NCI-H526 (cell line): ENCODE data around the gene POLR2H.
"Not testable (repeated sequence)": the region's sequence is repeated elsewhere in the genome, so short reads cannot be mapped to it uniquely, and the experiment has no call there.

Experiments used
- DNase-seq, 2 experiments: peaks; one replicate each; lab custom pipeline; 2025; lab: John Stamatoyannopoulos, UW

POLR2H gene

DNA sequence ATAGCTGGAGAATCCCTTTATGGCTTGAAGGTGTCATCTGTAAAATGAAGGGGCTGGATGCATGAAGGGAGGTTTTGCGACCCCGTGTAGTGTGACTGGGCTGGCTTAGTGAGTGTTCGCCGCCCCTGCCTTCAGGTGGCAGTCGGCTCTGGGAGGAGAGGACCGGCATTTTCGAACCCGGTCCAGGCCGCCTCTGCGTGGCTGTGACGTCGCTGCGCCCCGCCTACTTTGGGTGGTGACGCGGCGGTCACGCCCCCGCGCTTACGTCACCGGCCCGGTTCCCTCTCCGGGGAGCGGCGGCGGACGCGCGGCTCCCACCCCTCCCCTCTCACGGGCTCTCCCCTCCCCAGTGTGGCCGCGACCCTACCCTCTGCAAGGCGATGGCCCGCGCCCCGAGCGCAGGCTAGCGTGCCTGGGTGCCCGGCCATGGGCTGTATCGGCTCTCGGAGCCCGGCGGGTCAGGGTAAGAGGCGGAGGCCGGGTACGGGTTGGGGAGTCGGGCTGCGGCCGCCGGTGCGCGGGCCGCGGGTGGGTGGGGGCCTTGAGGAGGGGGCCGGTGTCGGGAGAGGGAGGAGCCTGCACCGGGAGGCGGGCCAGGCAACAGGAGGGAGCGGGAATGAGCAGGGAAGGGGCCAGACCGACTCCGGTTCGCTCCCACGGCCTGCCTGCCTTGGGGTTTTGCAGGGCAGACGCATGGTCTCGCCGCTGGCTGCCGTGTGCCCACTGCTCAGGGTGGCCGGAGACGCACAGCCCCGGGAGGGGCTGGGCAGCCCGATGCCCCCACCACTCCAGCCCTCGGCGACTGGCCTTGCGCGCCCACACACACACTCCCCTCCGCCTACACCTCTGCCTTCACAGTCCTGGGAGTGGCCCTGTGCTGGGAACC lies 25.6 kb upstream of the POLR2H start:
- peak; percentile 35 to 89 for DNase-seq

DNA sequence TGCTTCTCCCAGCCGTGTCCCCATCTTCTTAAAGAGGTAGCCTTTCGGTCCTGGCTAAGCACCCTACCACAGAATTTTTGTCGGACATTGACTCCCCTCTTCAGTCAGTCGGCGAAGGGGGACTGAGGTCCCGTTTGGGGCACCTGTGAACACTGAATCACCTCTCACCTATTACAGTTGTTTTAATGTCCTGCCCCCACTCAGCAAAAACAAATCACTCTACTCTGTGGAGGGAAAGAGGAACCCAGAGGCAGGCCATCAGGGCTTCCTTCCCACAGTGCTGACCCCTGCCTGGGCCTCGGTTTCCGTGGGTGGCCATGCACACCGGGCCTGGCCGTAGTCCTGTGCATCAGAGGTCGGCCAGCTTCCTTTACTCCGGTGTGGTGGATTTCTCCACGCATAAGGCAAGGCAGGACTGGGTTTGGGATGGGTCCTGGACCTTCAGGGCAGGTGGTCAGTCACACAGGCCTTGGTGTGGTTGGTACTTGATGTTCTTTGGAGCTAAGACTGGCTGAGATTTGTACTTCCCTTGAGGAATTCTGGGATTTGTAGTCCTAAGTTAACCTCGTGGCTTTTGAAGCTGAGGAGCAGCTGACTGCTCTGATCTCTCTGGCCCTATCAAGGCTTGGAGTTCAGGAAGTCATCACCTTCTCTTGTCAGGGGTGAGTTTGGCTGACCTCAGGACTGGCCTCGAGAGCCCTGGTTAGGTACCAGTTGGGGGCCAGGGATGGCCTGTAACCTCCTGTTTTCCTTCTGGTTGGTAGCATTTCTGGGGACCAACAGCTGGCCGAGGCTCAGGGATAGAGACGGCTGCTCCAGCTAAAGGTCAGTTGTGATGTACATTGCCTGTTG lies 24.7 kb upstream of the POLR2H start:
- peak in 1 of 2 experiments; percentile 51 for DNase-seq

DNA sequence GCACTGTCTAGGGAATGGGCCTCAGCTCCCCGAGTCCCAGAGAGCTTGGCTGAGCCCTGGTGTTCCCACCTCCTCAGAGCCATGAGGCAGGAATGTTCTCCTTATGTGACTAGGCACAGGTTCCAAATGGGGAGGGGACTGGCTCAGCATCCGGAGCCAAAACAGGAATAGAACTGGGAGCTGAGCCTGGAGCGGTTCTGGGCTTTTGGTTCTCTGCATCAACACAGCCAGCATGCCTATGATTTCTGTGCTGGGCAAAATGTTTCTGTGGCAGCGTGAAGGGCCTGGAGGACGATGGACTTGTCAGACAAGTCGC lies 24.2 kb upstream of the POLR2H start, which contains the start of gene FAM131A:
FAM131A (plus strand) TSS at position 202 of the 316 bp plus-strand sequence; CDS start at position 233, 31 bp downstream.
- DNase-seq, result no peak

DNA sequence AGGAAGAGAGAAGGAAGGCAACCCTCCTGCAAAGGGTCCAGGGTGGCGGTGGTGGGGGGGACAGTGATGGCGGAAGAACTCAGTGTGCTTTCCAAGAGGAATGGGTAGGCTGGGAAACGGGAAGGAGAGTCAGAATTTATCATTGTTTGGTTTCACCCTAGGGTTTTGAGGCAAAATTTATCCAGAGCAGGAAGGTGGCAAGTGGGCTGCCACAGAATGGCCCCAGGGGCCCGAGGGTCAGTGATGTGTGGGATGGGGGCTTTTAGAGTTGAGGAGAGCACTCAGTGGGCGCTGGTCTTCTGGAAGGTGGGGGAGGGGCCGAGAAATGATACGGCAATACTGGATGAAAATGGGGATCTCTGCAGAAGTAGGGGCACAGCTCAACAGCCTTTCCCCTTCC lies 23.5 kb upstream of the POLR2H start:
- no peak for DNase-seq

DNA sequence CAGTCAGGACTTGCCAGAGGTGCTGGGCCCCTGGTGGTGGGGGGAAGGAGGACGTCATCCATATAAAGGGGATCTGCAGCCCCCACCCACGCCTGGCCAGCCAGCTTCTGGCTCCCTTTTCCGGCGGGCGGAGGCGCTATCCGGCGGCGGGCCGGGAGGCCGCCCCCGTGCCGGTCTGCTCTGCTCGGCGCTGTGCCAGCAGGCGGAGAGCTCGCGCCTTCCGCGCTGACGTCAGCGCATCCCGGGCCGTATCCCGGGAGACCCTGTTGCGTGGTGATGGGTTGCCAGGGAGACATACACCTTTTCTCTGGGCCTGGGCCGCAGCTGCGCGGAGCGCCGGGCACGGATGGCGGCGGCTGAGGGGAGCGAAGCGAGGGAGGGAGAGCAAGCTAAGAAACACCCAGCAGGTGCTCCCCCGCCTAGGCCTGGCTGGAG lies 23.0 kb upstream of the POLR2H start:
- peak; percentile 77 to 89 for DNase-seq

DNA sequence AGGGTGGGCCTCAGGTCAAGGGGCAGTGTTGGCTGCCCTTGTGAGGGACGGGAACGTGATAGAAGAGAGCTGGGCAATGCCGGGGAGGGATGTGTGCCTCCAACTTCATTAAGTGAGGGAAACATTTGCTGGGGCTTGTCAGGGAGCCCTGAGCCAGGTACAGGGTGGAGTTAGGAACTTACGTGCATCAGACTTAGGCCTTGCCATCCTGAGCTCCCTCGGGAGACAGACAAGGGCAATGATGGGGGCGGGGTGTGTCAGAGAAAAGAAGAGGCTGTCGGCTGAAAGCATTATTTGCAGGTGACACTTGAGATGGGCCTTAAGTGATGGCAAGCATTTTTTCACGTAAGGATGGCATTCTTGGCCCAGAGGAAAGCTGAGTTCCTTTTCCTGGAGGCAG lies 22.5 kb upstream of the POLR2H start:
- DNase-seq, result peak; percentile 51 to 71

DNA sequence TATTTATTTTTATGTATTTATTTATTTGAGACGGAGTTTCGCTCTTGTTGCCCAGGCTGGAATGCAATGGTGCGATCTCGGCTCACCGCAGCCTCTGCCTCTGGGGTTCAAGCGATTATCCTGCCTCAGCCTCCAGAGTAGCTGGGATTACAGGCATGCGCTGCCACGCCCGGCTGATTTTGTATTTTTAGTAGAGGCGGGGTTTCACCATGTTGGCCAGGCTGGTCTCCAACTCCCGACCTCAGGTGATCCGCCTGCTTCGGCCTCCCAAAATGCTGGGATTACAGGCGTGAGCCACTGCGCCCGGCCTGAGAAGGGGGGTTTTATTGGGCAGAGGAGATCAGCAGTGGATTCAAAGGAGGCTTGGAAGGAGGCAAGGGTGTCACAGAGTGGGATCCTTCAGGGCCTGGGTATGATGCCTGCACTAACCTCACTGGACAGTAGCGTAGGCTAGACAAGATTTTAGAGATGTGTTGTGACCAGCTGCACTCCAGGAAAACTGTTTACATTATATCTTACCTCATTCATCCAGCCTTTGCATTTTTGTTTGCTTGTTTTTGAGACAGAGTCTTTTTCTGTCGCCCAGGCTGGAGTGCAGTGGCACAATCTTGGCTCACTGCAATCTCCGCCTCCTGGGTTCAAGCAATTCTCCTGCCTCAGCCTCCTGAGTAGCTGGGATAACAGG lies 21.9 kb upstream of the POLR2H start:
- DNase-seq, result not testable (repeated sequence)

DNA sequence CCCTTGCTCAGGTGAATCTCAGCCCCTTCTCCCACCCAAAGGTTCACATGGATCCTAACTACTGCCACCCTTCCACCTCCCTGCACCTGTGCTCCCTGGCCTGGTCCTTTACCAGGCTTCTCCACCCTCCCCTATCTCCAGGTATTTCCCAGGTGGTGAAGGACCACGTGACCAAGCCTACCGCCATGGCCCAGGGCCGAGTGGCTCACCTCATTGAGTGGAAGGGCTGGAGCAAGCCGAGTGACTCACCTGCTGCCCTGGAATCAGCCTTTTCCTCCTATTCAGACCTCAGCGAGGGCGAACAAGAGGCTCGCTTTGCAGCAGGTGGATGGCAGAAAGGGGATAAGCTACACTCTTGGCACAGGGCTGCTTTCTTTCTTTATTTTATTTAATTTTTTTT lies 19.6 kb upstream of the POLR2H start:
- no peak for DNase-seq

DNA sequence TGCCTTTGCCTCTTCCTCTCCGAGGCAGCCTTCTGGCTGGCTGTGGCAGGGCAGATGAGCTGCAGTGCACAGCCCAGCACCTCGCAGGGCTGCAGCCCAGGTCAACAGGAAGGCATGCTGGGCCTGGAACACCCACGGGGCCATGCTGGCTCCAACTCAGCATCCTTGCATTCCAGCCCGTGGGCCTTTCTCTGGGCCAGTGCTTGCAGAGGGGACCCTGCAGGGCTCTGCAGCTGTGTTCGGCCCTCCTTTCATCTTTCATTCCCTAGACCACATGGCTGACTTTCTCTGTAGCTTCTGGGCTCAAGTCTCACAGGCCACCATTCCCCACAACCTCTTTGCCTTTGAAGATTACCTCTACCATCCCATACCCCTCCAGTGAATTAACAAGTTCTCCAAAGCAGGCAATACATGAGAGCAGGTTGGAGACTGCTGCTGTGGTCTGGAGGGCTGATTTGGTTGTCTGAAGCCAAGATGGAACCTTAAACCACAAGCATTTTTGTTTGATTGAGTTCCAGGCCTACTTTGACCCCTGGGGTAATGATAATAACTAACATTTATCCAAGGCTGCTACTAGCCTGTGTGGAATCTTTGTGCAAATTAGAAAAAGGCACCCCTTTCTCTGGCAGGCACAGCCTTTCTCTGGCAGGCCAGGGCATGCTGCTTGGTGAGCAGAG lies 18.2 kb upstream of the POLR2H start:
- no peak for DNase-seq

DNA sequence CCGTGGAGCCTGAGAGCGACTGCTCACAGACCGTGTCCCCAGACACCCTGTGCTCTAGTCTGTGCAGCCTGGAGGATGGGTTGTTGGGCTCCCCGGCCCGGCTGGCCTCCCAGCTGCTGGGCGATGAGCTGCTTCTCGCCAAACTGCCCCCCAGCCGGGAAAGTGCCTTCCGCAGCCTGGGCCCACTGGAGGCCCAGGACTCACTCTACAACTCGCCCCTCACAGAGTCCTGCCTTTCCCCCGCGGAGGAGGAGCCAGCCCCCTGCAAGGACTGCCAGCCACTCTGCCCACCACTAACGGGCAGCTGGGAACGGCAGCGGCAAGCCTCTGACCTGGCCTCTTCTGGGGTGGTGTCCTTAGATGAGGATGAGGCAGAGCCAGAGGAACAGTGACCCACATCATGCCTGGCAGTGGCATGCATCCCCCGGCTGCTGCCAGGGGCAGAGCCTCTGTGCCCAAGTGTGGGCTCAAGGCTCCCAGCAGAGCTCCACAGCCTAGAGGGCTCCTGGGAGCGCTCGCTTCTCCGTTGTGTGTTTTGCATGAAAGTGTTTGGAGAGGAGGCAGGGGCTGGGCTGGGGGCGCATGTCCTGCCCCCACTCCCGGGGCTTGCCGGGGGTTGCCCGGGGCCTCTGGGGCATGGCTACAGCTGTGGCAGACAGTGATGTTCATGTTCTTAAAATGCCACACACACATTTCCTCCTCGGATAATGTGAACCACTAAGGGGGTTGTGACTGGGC lies 16.8 kb upstream of the POLR2H start:
- peak; percentile 18 to 65 for DNase-seq

DNA sequence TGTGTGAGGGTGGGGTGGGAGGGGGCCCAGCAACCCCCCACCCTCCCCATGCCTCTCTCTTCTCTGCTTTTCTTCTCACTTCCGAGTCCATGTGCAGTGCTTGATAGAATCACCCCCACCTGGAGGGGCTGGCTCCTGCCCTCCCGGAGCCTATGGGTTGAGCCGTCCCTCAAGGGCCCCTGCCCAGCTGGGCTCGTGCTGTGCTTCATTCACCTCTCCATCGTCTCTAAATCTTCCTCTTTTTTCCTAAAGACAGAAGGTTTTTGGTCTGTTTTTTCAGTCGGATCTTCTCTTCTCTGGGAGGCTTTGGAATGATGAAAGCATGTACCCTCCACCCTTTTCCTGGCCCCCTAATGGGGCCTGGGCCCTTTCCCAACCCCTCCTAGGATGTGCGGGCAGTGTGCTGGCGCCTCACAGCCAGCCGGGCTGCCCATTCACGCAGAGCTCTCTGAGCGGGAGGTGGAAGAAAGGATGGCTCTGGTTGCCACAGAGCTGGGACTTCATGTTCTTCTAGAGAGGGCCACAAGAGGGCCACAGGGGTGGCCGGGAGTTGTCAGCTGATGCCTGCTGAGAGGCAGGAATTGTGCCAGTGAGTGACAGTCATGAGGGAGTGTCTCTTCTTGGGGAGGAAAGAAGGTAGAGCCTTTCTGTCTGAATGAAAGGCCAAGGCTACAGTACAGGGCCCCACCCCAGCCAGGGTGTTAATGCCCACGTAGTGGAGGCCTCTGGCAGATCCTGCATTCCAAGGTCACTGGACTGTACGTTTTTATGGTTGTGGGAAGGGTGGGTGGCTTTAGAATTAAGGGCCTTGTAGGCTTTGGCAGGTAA lies 16.0 kb upstream of the POLR2H start:
- DNase-seq, result peak; percentile 52 to 72

DNA sequence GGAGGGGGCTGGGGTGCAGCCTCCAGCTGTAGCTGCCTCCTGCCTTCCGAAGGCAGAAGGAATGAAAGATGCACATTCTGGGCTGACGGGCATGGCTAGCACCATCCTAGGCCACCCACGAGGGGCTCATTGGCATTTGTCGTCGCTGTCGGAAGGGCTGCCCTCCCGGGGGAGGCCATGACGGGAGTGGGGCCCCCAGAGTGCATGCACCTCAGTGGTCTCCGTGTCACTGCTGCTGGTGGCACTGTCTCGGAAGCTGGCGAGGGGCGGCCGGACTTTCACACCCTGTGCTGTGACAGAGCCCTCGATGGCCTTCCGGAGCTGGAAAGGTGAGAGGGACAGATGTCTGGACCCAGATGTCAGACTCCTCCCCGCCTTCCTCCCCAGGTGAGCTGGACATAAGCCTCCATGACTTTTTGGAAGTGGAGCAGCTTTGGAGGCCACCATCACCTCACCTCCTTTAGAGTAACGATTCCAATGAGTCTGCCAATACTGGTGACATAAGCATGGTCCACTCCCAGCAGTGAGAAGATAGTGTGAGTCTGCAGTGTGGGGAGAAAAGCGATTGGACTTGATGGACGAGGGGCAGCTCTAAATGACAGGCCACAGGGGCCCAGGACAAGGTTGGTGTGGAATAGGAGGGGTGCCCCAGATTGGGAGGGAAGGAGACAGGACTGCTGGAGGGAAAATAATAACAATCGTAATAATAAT lies 14.9 kb upstream of the POLR2H start:
- no peak for DNase-seq

DNA sequence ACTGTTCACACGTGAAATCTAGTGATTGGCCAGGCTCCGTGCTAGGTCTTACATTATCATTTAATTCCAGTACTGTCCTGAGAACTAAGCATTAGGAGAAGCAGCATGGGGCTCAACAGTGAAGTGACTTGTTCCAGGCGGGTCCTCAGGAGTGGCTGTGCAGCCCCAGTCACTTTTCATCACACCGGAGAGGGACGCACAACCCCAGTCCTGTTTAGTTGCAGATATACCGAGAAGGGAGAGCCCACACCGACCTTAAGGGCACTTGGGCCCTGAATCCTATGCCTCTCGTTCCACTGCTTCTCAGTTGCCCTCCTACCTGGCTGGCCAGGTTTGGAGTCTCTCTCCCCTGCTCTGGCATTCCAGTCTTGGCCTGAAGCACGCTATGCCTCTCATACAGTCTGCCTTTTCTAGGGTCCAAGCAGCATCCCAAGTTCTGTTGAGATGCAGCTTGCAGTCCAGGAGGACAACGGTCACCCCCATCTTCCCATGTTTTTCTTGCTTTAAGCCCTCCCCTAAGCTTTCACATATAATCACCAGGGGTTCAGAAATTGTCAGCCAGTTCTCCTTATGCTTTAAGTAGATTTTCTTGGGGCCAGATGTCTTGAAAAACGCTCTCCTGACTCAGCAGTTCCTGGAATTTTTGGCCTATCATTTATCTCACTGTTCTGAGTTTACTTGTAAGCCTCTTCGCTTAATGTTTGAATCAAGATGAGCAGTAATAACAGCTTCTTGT lies 14.0 kb upstream of the POLR2H start:
- no peak for DNase-seq

DNA sequence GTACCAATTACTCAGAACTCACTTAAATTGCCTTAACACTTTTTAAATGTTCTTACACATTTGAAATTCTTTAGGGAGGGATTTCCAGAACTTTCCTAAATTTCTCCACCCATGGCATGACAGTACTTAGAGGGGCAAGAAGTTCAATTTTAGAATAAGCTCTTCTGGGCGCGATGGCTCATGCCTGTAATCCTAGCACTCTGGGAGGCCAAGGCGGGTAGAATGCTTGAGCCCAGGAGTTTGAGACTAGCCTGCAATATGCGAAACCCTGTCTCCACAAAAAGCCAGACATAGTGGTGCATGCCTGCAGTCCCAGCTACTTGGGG lies 13.5 kb upstream of the POLR2H start:
- DNase-seq, result no peak

DNA sequence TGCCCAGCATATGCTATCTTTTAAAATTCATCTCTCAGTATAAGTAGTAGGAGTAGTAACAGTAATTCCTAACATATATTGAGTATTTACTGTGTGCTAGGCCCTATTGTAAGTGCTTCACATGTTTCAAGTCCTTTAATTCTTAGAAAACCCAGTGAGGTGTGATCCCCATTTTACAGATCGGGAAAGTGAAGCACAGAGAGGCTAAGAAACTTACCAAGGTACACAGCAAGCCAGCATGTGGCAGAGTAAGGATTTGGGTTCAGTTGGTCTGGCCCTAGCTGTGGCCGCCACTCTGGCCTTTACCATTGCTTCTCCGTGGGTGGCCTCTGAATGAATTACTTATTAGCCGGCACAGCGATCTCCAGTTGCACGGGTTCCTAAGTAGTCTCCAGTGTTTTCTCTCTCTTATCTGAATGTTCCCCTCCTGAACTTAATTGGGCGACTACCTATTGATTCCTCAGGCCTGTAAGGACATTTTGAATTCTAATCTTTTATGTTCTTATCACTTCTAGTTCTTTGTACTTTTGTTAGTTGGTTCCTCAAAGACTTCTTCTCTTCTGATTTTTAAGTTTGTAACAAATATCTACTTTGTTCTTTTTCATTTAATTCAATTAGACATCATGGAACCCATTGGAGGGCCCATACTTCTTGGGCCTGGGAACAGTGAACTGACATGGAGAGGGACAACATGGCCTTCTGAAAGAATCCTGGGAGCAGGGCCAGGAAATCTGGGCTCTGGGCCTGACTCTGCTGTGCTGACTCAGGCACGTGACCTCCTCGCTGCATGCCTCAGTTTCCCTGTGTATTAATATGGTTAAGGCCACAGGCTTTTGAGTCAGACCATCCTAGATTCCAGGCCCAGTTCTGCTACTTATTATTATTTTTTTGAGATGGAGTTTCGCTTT lies 11.7 kb upstream of the POLR2H start:
- no peak for DNase-seq

DNA sequence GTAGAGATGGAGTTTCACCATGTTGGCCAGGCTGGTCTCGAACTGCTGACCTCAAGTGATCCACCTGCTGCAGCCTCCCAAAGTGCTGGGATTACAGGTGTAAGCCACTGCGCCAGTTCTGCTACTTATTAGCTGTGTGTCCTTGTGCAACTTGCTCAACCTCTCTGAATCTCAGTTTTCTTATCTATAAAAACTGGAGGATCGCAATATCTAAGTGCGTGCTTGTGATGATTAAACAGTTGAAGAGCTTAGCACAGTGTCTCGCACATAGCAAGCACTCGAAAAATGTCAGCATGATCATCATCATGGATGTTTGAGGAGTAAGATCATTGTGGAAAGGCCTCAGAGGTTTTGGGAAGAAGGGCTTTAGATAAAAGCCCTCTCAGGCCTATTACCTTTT lies 10.9 kb upstream of the POLR2H start:
- DNase-seq, result no peak

DNA sequence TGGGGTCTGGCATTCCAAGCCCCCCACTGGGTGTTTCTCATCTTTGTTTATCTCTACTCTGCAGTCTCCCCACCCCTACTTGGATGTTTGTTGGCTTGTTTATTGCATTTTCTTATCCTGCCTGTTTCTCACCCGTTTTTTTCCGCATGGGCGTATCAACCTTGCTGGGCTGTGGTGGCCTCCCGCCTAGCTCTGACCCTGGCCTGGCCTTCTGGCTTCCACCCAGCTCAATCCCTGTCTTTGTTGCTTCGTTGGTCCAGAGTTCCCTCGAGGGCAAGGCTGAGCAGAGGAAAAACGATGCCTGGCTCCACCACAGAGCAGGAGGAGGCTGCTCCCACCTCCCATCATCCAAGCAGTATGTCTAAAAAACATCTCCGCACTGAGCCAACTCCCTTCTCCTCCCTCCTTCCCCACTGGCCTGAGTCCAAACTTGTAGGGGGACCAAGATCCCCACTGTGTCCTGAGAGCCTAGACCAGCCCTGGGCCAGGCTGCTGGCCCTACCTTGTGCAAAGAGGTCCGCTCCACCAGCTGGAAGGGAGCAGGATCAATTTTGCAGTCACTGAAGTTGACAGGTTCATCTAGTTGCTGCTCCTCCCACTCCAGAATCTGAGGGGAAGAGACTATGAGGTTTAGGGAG lies 9.9 kb upstream of the POLR2H start:
- DNase-seq, result no peak
